ENCODE results near the gene CRELD2. TPM values are rescaled to one million over a fixed set of nuclear protein-coding genes. Genes with fewer than 3 reads are reported as not detected.

CRELD2 gene
- total and polyA plus RNA-seq, 2 of the 4 experiments (the other 2 are of a cell fraction), result 36.2 to 70.7 TPM

- Histone ChIP-seq H4K91ac (ENCODE audit: insufficient read depth, low read depth, low read length) (no peak overlapping the region), H2AK5ac (ENCODE audit: low read depth, low read length) (no peak overlapping the region), H3K4me3 (ENCODE audit: insufficient read depth, low read depth, low read length) (no peak overlapping the region), H3K27me3 (ENCODE audit: control insufficient read depth, insufficient read depth, low read length) (no peaks in the 10 kb centered on the region), H3K18ac (ENCODE audit: low read depth, low read length) (no peak overlapping the region), H2AFZ (replicated peaks; ENCODE audit: low read length, poor library complexity) (no peak overlapping the region), H2BK15ac (ENCODE audit: low read depth, low read length) (no peak overlapping the region), H3K9me1 (ENCODE audit: insufficient read depth, low read length) (no peaks in the 10 kb centered on the region), H3K4me1 (ENCODE audit: control insufficient read depth, insufficient read depth, low read length) (peaks cover 2% of the 10 kb centered on the region; the same call in 1 of the 2 replicates), H3K14ac (replicated peaks; ENCODE audit: low read depth, low read length) (no peak overlapping the region), H3K27ac (ENCODE audit: insufficient read depth, low read length) (no peak overlapping the region), H3K36me3 (ENCODE audit: control insufficient read depth, insufficient read depth, low read length) (peaks cover 31% of the 10 kb centered on the region), H3K4me2 (ENCODE audit: low read depth, low read length) (no peak overlapping the region), H3K56ac (ENCODE audit: extremely low read depth, insufficient read depth, low read length) (no peak overlapping the region), H4K8ac (ENCODE audit: low read depth in 2 of 2, low read length in 2 of 2) (no peak overlapping the region), H2BK5ac (ENCODE audit: low read depth, low read length, poor library complexity, severe bottlenecking) (no peak overlapping the region), H3K23ac (ENCODE audit: low read depth, low read length) (no peak overlapping the region), H4K20me1 (ENCODE audit: insufficient read depth, low read length) (no peaks in the 10 kb centered on the region), H3K9me3 (ENCODE audit: control insufficient read depth, insufficient read depth, low read length) (no peaks in the 10 kb centered on the region), H3K79me1 (ENCODE audit: low read depth in 1 of 2, low read length in 2 of 2) (peaks cover 8 to 12% of the 10 kb centered on the region in 2 experiments; a peak in 3 of 4 replicates), H3K4ac (ENCODE audit: low read depth, low read length) (no peak overlapping the region), H4K5ac (ENCODE audit: low read depth, low read length) (no peak overlapping the region), H2BK20ac (ENCODE audit: low read depth, low read length) (no peak overlapping the region), H2AK9ac (replicated peaks; ENCODE audit: low read depth, low read length, poor library complexity) (no peak overlapping the region), H3K9ac (ENCODE audit: low read depth, low read length) (no peak overlapping the region), H2BK120ac (ENCODE audit: low read depth, low read length) (no peak overlapping the region)
- ChIA-PET POLR2A (ENCODE audit: unreplicated experiment) (no interaction called here), CTCF (no interaction called here)
- 91% methylated on average over 16 of the region's 30 CpGs; no CpG with 5 or more reads in 1 of the 2 experiments for WGBS, 2 experiments (ENCODE audit: extremely low coverage in 2 of 2, insufficient read length in 1 of 2)
- ATAC-seq (ENCODE audit: low read depth) (no peak), DNase-seq (no peak)
- TF ChIP-seq MAFK (IDR thresholded peaks at IDR 0.05; ENCODE audit: low read depth, low read length), result no peak
- no peak for TF ChIP-seq RAD21 (IDR thresholded peaks at IDR 0.05; ENCODE audit: low read length)
- TF ChIP-seq CEBPB (IDR thresholded peaks at IDR 0.05; ENCODE audit: low read depth, low read length), result no peak
- TF ChIP-seq MXI1 (IDR thresholded peaks at IDR 0.05; ENCODE audit: borderline replicate concordance, low read depth, low read length), result no peak
- TF ChIP-seq POLR2A (IDR thresholded peaks at IDR 0.05; ENCODE audit: low read depth, low read length), result no peak
- no peak for TF ChIP-seq MAZ (IDR thresholded peaks at IDR 0.05; ENCODE audit: borderline replicate concordance, low read depth, low read length)
- no peak for TF ChIP-seq BHLHE40 (IDR thresholded peaks at IDR 0.05; ENCODE audit: low read depth, low read length)
- TF ChIP-seq RCOR1 (IDR thresholded peaks at IDR 0.05; ENCODE audit: insufficient replicate concordance, low read length), result no peak
- TF ChIP-seq, protein P1, sequence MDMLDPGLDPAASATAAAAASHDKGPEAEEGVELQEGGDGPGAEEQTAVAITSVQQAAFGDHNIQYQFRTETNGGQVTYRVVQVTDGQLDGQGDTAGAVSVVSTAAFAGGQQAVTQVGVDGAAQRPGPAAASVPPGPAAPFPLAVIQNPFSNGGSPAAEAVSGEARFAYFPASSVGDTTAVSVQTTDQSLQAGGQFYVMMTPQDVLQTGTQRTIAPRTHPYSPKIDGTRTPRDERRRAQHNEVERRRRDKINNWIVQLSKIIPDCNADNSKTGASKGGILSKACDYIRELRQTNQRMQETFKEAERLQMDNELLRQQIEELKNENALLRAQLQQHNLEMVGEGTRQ (IDR thresholded peaks at IDR 0.05; ENCODE audit: low read depth, low read length), result no peak
- TF ChIP-seq NFE2L2 (IDR thresholded peaks at IDR 0.05; ENCODE audit: low read depth, low read length), result no peak
- no peak for TF ChIP-seq RFX5 (IDR thresholded peaks at IDR 0.05; ENCODE audit: low read depth, low read length)
- no peak for TF ChIP-seq ELK1 (IDR thresholded peaks at IDR 0.05; ENCODE audit: borderline replicate concordance, low read depth, low read length)
- TF ChIP-seq, protein P2, sequence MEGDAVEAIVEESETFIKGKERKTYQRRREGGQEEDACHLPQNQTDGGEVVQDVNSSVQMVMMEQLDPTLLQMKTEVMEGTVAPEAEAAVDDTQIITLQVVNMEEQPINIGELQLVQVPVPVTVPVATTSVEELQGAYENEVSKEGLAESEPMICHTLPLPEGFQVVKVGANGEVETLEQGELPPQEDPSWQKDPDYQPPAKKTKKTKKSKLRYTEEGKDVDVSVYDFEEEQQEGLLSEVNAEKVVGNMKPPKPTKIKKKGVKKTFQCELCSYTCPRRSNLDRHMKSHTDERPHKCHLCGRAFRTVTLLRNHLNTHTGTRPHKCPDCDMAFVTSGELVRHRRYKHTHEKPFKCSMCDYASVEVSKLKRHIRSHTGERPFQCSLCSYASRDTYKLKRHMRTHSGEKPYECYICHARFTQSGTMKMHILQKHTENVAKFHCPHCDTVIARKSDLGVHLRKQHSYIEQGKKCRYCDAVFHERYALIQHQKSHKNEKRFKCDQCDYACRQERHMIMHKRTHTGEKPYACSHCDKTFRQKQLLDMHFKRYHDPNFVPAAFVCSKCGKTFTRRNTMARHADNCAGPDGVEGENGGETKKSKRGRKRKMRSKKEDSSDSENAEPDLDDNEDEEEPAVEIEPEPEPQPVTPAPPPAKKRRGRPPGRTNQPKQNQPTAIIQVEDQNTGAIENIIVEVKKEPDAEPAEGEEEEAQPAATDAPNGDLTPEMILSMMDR (conservative IDR thresholded peaks at IDR 0.05; ENCODE audit: low read depth, low read length), result no peak
- dilution Hi-C loops (cut with HindIII; ENCODE audit: low sequenced_read_pairs, unreplicated experiment) (no loop called here), intact Hi-C loops (cut with micrococcal nuclease) (no loop called here), in situ Hi-C loops (cut with MboI; ENCODE audit: low sequenced_read_pairs) (loop anchor here (10.0 to 25.0 kb wide), 2 partner anchors 47 to 100 kb away; no protein-coding TSS in a partner anchor)
- BruUV-seq (replicated peaks), result no TSS peak
Observed at GRCh38 chr22:49911881-49912625, 6.4 kb upstream of the CRELD2 start.

All from IMR-90 (cell line).